Activated T-helper 9 cell treated with anti-CD3 and anti-CD28 coated beads, Interleukin-2, amount 50 U/mL, for 16 hours (primary cell): ENCODE data around the gene BAK1.
"Not testable (repeated sequence)": the region's sequence is repeated elsewhere in the genome, so short reads cannot be mapped to it uniquely, and the experiment has no call there.

Experiments
- DNase-seq: peaks from one replicate; pipeline ENCODE4 v3.0.0-alpha.2; 2020; ENCODE audit warnings: low read depth

Gene BAK1

DNA sequence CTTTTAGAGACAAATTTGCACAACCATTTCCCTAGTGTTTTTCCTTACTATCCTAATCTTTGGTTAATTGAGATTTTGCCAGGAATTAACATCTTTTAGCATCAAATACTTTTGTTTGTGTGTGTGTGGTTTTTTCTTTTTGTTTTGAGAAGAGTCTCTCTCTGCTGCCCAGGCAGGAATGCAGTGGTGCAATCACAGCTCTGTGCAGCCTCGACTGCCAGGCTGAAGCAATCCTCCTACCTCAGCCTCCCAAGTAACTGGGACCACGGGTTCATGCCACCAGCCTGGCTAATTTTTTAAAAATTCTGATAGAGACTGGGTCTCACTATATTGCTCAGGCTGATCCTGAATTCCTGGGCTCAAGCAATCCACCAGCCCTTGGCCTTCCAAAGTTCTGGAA, 28.5 kb downstream of the BAK1 start:
- no peak for DNase-seq

DNA sequence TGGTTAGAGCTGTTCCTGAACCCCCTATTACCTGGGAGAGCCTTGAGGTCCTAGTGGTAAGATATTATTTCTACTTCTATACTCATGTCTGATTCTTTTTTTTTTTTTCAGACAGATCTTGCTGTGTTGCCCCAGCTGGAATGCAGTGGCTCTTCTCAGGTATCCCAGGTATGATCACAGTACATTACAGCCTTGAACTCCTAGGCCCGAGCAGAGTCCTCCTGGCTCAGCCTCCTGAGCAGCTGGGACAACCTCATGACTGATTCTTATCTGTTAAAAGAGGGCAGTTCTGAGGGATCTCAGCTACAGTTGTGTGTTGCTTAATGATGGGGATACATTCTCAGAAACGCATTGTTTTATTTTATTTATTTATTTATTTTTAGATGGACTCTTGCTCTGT, 30.2 kb downstream of the BAK1 start:
- DNase-seq: no peak

DNA sequence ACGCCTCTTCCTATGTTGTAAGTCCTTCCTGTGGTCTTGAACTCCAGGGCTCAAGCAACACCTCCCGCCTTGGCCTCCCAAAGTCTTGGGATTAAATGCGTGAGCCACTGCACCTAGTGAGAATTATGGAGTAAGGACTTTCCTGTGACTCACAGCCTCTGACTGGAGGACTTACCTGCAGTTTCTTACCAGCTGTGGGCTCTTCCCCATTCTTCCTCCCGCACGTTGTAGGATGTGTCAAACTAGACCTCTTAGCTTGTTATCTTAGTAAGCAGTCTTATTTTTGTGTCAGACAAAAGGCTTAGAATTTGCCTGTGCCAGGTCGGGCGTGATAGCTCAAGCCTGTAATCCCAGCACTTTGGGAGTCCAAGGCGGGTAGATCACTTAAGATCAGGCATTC, 30.9 kb downstream of the BAK1 start:
- no peak for DNase-seq

DNA sequence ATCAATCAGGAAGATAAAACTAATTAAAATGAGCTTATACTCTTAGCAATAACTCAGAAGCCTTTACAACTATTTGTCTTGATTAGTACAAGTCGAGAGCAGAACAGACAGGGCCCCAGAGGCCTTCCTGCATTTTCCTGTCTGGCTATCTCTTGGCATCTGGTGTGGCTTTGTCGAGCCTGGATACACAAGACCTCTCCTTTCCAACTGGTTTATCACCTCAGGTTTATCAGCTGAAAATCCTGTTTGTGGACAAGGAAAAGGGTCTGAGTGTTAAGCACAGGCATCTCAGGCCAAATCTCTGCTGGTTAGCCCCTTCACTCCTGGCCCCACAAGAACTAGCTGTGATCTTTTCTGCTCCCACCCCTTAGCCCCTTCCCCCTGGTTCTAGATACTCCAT, 32.6 kb downstream of the BAK1 start:
- DNase-seq: no peak

DNA sequence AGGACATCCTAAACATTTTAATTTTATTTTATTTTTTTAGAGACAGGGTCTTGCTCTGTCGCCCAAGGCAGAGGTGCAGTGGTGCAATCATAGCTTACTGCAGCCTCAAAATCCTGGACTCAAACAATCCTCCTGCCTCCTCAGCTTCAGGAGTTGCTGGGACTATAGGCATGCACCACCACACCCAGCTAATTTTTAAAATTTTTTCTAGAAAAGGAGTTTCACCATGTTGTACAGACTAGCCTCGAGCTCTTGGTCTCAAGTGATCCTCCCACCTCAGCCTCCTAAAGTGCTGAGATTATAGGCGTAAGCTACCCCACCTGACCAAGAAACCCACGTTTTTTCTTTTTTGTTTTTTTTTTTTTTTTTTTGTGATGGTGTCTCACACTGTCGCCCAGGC, 33.3 kb downstream of the BAK1 start:
- DNase-seq: no peak

DNA sequence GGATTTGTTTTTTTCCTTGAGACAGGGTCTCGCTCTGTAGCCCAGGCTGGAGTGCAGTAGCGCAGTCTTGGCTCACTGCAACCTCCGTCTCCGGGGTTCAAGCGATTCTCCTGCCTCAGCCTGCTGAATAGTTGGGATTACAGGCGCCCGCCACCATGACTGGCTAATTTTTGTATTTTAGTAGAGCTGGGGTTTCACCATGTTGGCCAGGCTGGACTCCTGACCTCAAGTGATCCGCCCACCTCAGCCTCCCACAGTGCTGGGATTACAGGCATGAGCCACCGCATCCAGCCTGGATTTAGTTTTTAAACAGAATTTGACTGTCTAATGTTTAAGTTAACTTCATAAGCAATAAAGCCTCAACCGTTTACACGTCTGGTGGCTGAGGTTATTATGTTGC, 34.8 kb downstream of the BAK1 start:
- not testable (repeated sequence) for DNase-seq

DNA sequence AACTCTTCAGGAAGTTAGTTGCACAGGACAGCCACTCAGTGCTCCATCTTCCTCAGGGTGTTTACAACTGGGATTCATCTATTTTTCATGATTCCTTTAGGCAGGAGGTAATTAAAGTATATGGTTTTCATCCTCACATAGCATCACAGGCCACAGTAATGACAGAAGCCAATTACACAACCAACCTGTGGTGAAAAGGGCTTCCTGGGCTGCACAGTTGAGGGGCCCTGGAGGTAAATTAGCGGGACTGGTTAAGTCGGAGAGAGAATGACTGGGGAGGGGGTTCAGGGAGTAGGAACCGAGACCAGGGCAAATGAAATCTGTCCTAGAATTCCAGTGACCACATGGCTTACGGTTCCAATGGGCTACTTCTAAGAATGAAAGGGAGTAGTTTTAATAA, 37.0 kb downstream of the BAK1 start:
- DNase-seq: no peak

DNA sequence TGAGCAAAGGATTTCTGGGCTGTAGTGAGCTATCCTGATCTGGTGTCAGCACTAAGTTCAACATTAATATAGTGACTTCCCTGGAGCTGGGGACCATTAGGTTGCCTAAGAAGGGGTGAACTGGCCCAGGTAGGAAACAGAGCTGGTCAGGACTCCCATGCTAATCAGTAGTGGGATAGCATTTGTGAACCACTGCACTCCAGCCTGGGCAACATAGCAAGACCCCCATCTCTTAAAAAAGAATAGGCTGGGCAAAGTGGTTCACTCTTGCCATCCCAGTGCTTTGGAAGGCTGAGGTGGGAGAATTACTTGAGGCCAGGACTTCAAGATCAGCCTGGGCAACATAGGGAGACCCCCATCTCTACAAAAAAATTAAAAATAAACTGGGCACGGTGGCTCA, 39.3 kb downstream of the BAK1 start:
- DNase-seq: no peak

DNA sequence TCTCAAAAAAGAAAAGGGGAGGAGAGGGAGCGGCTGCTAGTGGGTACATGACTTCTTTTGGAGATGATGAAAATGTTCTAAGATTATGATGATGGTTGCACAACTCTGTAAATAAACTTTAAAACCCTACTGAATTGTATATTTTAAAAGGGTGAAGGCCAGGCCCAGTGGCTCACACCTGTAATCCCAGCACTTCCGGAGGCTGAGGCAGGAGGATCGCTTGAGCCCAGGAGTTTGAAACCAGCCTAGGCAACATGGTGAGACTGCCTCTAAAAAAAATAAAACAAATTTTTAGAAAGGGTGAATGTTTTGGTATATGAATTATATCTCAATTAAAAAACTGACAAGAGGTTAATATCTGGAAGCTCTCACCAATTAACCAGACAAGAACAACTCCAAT, 45.4 kb downstream of the BAK1 start:
- no peak for DNase-seq

DNA sequence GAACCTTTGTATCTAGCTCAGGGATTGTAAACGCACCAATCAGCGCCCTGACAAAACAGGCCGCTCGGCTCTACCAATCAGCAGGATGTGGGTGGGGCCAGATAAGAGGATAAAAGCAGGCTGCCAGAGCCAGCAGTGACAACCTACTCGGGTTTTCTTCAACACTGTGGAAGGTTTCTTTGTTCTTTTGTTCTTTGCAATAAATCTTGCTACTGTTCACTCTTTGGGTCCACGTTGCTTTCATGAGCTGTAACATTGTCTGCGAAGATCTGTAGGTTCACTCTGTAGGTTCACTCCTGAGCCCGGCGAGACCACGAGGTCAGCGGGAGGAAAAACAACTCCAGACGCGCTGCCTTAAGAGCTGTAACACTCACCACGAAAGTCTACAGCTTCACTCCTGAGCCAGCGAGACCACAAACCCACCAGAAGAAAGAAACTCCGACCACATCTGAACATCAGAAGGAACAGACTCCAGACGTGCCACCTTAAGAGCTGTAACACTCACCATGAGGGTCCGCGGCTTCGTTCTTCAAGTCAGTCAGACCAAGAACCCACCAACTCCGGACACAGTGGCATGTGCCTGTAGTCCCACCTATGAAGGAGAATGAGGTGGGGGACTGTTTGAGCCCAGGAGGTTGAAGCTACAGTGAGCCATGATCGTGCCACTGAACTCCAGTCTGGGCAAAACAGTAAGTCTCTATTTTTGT, 46.8 kb downstream of the BAK1 start:
- peak; percentile 16 for DNase-seq

DNA sequence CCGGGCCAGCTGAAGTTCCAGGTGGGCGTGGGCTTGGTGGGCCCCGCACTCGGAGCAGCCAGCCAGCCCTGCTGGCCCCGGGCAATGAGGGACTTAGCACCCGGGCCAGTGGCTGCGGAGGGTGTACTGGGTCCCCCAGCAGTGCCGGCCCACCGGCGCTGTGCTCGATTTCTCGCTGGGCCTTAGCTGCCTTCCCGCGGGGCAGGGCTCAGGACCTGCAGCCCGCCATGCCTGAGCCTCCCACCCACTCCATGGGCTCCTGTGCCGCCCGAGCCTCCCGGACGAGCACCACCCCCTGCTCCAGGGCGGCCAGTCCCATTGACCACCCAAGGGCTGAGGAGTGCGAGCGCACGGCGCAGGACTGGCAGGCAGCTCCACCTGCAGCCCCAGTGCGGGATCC, 47.6 kb downstream of the BAK1 start:
- not testable (repeated sequence) for DNase-seq

DNA sequence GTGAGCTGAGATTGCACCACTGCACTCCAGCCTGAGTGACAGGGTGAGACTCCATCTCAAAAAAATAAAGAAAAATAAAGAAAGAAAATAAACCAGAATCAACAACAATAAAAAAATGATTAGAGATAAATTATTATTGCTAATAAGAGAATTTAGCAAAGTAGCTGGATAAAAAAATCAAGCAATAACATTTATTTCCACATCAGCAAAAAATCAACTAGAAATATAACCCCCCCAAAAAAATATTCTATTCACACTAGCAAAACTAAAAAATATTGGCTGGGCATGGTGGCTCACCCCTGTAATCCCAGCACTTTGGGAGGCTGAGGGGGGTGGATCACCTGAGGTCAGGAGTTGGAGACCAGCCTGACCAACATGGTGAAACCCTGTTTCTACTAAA, 49.5 kb downstream of the BAK1 start:
- DNase-seq: not testable (repeated sequence)
